ENCODE results near the gene PANX1.

Gene PANX1

GRCh38 chr11:94179696-94180095 is 51.1 kb downstream of the PANX1 start:
- no peaks in the 10 kb centered on the region for H3K27me3 ChIP-seq (ENCODE audit: insufficient read depth, low read length, poor library complexity, severe bottlenecking)
- H3K4me1 ChIP-seq (ENCODE audit: insufficient read depth, low read length, poor library complexity, severe bottlenecking), result no peaks in the 10 kb centered on the region
- no peak overlapping the region for H3K4me2 ChIP-seq (ENCODE audit: low read depth, low read length, poor library complexity, severe bottlenecking)
- no peaks in the 10 kb centered on the region for H3F3A ChIP-seq (ENCODE audit: low read depth)
- no peak overlapping the region for H2AFZ ChIP-seq (ENCODE audit: low read length)
- peaks cover 9% of the 10 kb centered on the region; the same call in 1 of the 2 replicates for H3K79me2 ChIP-seq (ENCODE audit: insufficient read depth, low read length)
- H3K9me2 ChIP-seq (replicated peaks; ENCODE audit: low read depth, low read length), result no peaks in the 10 kb centered on the region
- no peaks in the 10 kb centered on the region for H4K20me1 ChIP-seq (ENCODE audit: insufficient read depth, low read length, poor library complexity, severe bottlenecking)
- TF ChIP-seq EZH2phosphoT487 (IDR thresholded peaks at IDR 0.05; ENCODE audit: borderline replicate concordance), result no peak
- TF ChIP-seq CTCF (conservative IDR thresholded peaks at IDR 0.05; ENCODE audit: low read length), result no peak
- H3K36me3 ChIP-seq (ENCODE audit: insufficient read depth, low read length), result peaks cover 59% of the 10 kb centered on the region
- H3K9me3 ChIP-seq (ENCODE audit: insufficient read depth, low read depth, low read length), result no peaks in the 10 kb centered on the region
- H3K9ac ChIP-seq (ENCODE audit: low read depth, low read length, poor library complexity, severe bottlenecking), result no peak overlapping the region
- H3K4me3 ChIP-seq (ENCODE audit: low read length, poor library complexity, severe bottlenecking), result no peak overlapping the region

GRCh38 chr11:94181526-94181925 is 52.9 kb downstream of the PANX1 start:
- no peaks in the 10 kb centered on the region for H3K4me1 ChIP-seq (ENCODE audit: insufficient read depth, low read length, poor library complexity, severe bottlenecking)
- H3K9ac ChIP-seq (ENCODE audit: low read depth, low read length, poor library complexity, severe bottlenecking), result no peak overlapping the region
- H4K20me1 ChIP-seq (ENCODE audit: insufficient read depth, low read length, poor library complexity, severe bottlenecking), result no peaks in the 10 kb centered on the region
- H3K4me3 ChIP-seq (ENCODE audit: low read length, poor library complexity, severe bottlenecking), result no peak overlapping the region
- H3K36me3 ChIP-seq (ENCODE audit: insufficient read depth, low read length), result peaks cover 59% of the 10 kb centered on the region
- no peak overlapping the region for H2AFZ ChIP-seq (ENCODE audit: low read length)
- no peak overlapping the region for H3K4me2 ChIP-seq (ENCODE audit: low read depth, low read length, poor library complexity, severe bottlenecking)
- no peaks in the 10 kb centered on the region for H3K27me3 ChIP-seq (ENCODE audit: insufficient read depth, low read length, poor library complexity, severe bottlenecking)
- no peaks in the 10 kb centered on the region for H3F3A ChIP-seq (ENCODE audit: low read depth)
- no peaks in the 10 kb centered on the region for H3K9me3 ChIP-seq (ENCODE audit: insufficient read depth, low read depth, low read length)
- H3K9me2 ChIP-seq (replicated peaks; ENCODE audit: low read depth, low read length), result no peaks in the 10 kb centered on the region
- H3K79me2 ChIP-seq (ENCODE audit: insufficient read depth, low read length), result no peaks in the 10 kb centered on the region
- no peak for TF ChIP-seq CTCF (conservative IDR thresholded peaks at IDR 0.05; ENCODE audit: low read length)
- TF ChIP-seq EZH2phosphoT487 (IDR thresholded peaks at IDR 0.05; ENCODE audit: borderline replicate concordance), result no peak

- Histone ChIP-seq H3K36me3 (ENCODE audit: insufficient read depth, low read length) (peaks cover 59% of the 10 kb centered on the region), H3K9ac (ENCODE audit: low read depth, low read length, poor library complexity, severe bottlenecking) (no peak overlapping the region), H2AFZ (ENCODE audit: low read length) (no peak overlapping the region), H3K27me3 (ENCODE audit: insufficient read depth, low read length, poor library complexity, severe bottlenecking) (no peaks in the 10 kb centered on the region), H3K79me2 (ENCODE audit: insufficient read depth, low read length) (no peaks in the 10 kb centered on the region), H3K4me1 (ENCODE audit: insufficient read depth, low read length, poor library complexity, severe bottlenecking) (no peaks in the 10 kb centered on the region), H3K9me3 (ENCODE audit: insufficient read depth, low read depth, low read length) (no peaks in the 10 kb centered on the region), H3K9me2 (replicated peaks; ENCODE audit: low read depth, low read length) (no peaks in the 10 kb centered on the region), H3F3A (ENCODE audit: low read depth) (no peaks in the 10 kb centered on the region), H3K4me3 (ENCODE audit: low read length, poor library complexity, severe bottlenecking) (no peak overlapping the region), H3K4me2 (ENCODE audit: low read depth, low read length, poor library complexity, severe bottlenecking) (no peak overlapping the region), H4K20me1 (ENCODE audit: insufficient read depth, low read length, poor library complexity, severe bottlenecking) (no peaks in the 10 kb centered on the region)
- TF ChIP-seq CTCF (conservative IDR thresholded peaks at IDR 0.05; ENCODE audit: low read length), result no peak
- TF ChIP-seq EZH2phosphoT487 (IDR thresholded peaks at IDR 0.05; ENCODE audit: borderline replicate concordance), result no peak
These were observed 53.3 kb downstream of the PANX1 start for GRCh38 chr11:94181943-94182342.
